Measurements from ENCODE around the gene CCNL2.
A peak's percentile ranks its signal among the peaks of the same experiment; 100 is the strongest.

Gene CCNL2

DNA sequence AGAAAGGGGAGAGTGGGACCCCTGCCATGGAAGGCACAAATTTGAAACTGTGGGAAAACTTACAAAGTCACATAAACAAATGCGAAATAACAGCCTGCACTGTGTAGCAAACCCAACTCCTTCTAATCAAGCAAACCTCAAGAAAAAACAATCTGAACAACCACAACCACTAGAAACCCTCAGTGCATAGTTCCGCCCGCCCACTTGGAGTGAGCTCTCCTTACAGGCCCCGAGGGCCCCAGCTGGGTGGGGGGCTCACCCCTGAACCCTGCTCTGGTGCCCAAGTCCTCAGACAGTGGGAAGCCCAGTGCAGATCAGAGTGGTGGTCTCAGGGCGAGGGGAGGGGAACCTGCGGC lies 39.8 kb downstream of the CCNL2 start:
- no peaks in the 10 kb centered on the region for H3K27me3 ChIP-seq (ENCODE audit: insufficient read depth, insufficient read length)
- TF ChIP-seq SUZ12 (IDR thresholded peaks at IDR 0.05; ENCODE audit: extremely low read depth, insufficient read depth, insufficient read length) (no peak), ZNF274 (IDR thresholded peaks at IDR 0.05; ENCODE audit: low read depth, low read length) (no peak), YY1 (IDR thresholded peaks at IDR 0.05; ENCODE audit: insufficient read depth, insufficient read length) (no peak)
- no peaks in the 10 kb centered on the region for H3K9me3 ChIP-seq (ENCODE audit: insufficient read depth, low read length)
- no peak for DNase-seq (ENCODE audit: low read depth, low spot score)
- peak overlapping the region; percentile 1 for H3K4me3 ChIP-seq (ENCODE audit: insufficient read length, low read depth)
- peaks cover 6% of the 10 kb centered on the region for H3K36me3 ChIP-seq (ENCODE audit: insufficient read depth, insufficient read length, low read length)
- H3K9ac ChIP-seq (ENCODE audit: insufficient read length, low read depth): peak overlapping the region; percentile 79
- H3K4me1 ChIP-seq (ENCODE audit: insufficient read depth, insufficient read length): peaks cover 27% of the 10 kb centered on the region

DNA sequence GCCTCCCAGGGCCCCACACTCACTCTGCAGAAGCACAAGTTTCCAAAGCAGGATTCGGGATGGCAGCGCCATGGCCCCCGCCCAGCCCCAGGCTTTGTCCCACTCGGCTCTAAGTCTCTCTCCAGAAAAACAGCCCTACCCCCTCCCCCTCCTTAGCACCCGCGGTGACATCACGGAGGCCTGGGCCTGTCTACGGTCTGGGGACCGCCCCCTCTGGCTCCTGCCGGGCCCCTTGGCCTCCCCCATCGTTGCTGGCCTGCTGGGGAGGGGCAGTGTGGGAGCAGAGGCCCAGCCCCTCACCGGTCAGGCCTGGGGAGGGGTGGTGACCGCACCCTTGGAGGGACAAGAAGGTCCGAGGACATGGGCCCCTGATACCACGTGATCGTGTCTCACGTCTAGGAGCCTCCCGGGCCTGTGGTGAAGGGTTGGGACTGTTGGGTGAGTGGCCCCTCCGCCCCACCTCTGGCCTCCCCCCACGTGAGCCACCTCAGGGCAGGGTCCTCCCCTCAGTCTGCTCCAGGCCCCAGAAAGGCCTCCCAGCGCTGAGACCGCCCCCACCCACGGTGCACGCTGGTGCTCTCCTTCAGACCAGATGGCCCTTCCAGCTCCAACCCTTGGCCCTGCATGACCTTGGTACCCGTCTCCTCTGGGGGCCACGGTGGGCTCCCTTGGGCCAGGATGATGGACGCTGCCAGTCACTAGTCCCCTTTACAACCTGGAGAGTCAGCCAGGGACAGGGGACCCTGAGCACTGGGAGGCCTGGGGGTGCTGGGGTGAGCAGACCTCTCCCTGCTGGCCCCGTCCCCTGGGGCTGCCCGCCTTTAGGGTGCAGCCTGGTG lies 40.5 kb downstream of the CCNL2 start, which contains the start of gene MXRA8:
TSS of gene MXRA8 (minus strand) at position 123 of the 839 bp plus-strand sequence. CDS start at position 72, 51 bp downstream.
- H3K4me1 ChIP-seq (ENCODE audit: insufficient read depth, insufficient read length): peaks cover 27% of the 10 kb centered on the region
- H3K4me3 ChIP-seq (ENCODE audit: insufficient read length, low read depth): peak within 1 kb of the TSS; percentile 71

DNA sequence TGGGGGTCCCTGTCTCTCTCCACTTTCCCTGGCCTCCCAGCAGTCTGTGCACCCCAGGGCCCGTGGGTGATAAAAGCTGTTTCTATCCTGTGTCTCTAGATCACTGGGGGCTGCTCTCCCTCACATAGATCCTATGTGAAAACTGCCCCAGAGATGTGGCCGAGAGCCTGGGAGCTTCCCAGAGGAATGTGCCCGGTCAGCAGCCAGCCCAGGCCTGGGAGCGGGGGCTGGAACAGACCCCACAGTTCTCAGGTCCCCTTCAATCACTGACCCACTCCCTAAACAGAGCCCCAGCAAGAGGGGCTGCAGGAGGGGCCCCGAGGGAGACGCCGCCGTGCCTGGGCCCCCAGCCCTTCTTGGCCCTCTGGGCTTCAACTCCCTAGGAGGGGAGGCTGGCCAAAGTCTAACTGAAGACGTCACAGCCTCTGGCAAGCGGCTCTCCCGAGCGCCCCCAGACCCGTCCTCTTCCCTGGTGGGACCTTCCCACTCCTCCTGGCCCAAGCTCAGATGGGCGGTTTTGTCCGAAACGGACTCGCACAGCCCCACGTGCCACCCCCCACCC lies 41.2 kb downstream of the CCNL2 start:
- TF ChIP-seq YY1 (IDR thresholded peaks at IDR 0.05; ENCODE audit: insufficient read depth, insufficient read length) (no peak), ZNF274 (IDR thresholded peaks at IDR 0.05; ENCODE audit: low read depth, low read length) (no peak), SUZ12 (IDR thresholded peaks at IDR 0.05; ENCODE audit: extremely low read depth, insufficient read depth, insufficient read length) (no peak)
- Histone ChIP-seq H3K27me3 (ENCODE audit: insufficient read depth, insufficient read length) (no peaks in the 10 kb centered on the region), H3K9me3 (ENCODE audit: insufficient read depth, low read length) (no peaks in the 10 kb centered on the region), H3K36me3 (ENCODE audit: insufficient read depth, insufficient read length, low read length) (peaks cover 20% of the 10 kb centered on the region), H3K9ac (ENCODE audit: insufficient read length, low read depth) (peak overlapping the region; percentile 80), H3K4me1 (ENCODE audit: insufficient read depth, insufficient read length) (peaks cover 27% of the 10 kb centered on the region), H3K4me3 (ENCODE audit: insufficient read length, low read depth) (peak overlapping the region; percentile 71)
- DNase-seq (ENCODE audit: low read depth, low spot score): no peak

More for the DNA sequence above, 40.5 kb downstream of the CCNL2 start, which contains the start of gene MXRA8:
- peaks cover 13% of the 10 kb centered on the region for H3K36me3 ChIP-seq (ENCODE audit: insufficient read depth, insufficient read length, low read length)
- no peak for DNase-seq (ENCODE audit: low read depth, low spot score)
- no peak for TF ChIP-seq YY1 (IDR thresholded peaks at IDR 0.05; ENCODE audit: insufficient read depth, insufficient read length)
- no peak for TF ChIP-seq SUZ12 (IDR thresholded peaks at IDR 0.05; ENCODE audit: extremely low read depth, insufficient read depth, insufficient read length)
- TF ChIP-seq ZNF274 (IDR thresholded peaks at IDR 0.05; ENCODE audit: low read depth, low read length): no peak
- H3K9me3 ChIP-seq (ENCODE audit: insufficient read depth, low read length): no peaks in the 10 kb centered on the region
- H3K27me3 ChIP-seq (ENCODE audit: insufficient read depth, insufficient read length): no peaks in the 10 kb centered on the region
- peak within 1 kb of the TSS; percentile 80 for H3K9ac ChIP-seq (ENCODE audit: insufficient read length, low read depth)

DNA sequence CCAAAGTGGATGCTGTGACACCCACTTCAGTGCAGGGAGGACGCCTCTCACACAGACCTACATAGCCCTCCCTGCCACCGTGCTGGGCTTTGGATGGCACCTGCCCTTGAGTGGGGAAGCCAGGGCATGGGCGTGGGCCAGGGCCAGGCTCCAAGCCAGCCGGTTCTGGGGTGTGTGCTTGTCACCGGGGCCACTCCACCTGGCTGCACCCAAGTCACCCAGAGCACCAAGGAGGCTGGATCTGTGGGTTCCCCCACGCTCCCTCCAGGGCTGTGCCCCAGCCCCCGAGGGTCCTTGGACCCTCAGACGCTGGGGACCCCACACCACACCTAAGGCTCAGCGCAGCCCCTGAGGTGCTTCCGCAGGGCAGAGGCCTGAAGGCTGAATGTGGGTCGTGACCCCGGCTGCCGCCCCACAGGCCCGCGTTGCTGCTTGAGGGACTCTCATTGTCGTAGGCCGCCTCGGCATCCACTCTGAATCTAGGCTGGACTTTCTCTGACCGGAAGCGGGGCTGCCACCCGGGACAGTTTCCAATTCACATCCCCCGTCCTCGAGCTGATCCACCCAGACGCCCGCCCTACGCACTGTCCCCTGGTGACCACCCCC lies 42.2 kb downstream of the CCNL2 start:
- Histone ChIP-seq H3K4me1 (ENCODE audit: insufficient read depth, insufficient read length) (peaks cover 31% of the 10 kb centered on the region), H3K9me3 (ENCODE audit: insufficient read depth, low read length) (no peaks in the 10 kb centered on the region), H3K27me3 (ENCODE audit: insufficient read depth, insufficient read length) (no peaks in the 10 kb centered on the region), H3K4me3 (ENCODE audit: insufficient read length, low read depth) (peak overlapping the region; percentile 71), H3K36me3 (ENCODE audit: insufficient read depth, insufficient read length, low read length) (peaks cover 29% of the 10 kb centered on the region), H3K9ac (ENCODE audit: insufficient read length, low read depth) (peak overlapping the region; percentile 80)
- DNase-seq (ENCODE audit: low read depth, low spot score): no peak
- no peak for TF ChIP-seq SUZ12 (IDR thresholded peaks at IDR 0.05; ENCODE audit: extremely low read depth, insufficient read depth, insufficient read length)
- no peak for TF ChIP-seq YY1 (IDR thresholded peaks at IDR 0.05; ENCODE audit: insufficient read depth, insufficient read length)
- no peak for TF ChIP-seq ZNF274 (IDR thresholded peaks at IDR 0.05; ENCODE audit: low read depth, low read length)

DNA sequence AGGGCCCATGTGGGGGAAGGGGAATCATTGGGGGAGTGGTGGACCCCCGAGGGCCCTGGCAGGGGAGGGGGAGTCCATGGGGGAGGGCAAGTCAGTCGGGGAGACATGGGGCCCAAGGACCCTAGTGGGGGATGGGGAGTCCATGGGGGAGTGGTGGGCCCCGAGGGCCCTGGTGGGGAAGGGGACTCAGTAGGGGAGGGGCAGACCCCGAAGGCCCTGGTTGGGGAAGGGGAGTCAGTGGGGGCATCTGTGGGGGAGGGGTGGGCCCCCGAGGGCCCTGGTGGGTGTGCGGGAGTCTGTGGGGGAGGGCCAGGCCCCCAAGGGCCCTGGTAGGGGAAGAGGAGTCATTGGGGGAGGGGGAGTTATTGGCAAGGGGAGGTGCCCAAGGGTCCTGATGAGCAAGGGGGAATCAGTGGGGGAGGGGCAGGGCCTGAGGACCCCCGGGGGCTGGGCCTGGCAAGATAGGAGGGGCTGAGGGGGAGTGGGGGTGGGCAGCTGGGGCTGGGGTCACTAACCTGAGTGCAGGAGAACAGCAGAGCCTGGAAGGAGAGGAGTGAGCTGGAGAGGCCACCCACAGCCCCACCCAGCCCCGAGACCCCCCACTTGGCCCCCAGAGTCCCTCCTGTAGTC lies 42.9 kb downstream of the CCNL2 start:
- Histone ChIP-seq H3K4me1 (ENCODE audit: insufficient read depth, insufficient read length) (peaks cover 31% of the 10 kb centered on the region), H3K4me3 (ENCODE audit: insufficient read length, low read depth) (peak overlapping the region; percentile 71), H3K27me3 (ENCODE audit: insufficient read depth, insufficient read length) (no peaks in the 10 kb centered on the region), H3K9ac (ENCODE audit: insufficient read length, low read depth) (no peak overlapping the region), H3K36me3 (ENCODE audit: insufficient read depth, insufficient read length, low read length) (peaks cover 29% of the 10 kb centered on the region), H3K9me3 (ENCODE audit: insufficient read depth, low read length) (no peaks in the 10 kb centered on the region)
- DNase-seq (ENCODE audit: low read depth, low spot score): no peak
- TF ChIP-seq YY1 (IDR thresholded peaks at IDR 0.05; ENCODE audit: insufficient read depth, insufficient read length) (no peak), SUZ12 (IDR thresholded peaks at IDR 0.05; ENCODE audit: extremely low read depth, insufficient read depth, insufficient read length) (no peak), ZNF274 (IDR thresholded peaks at IDR 0.05; ENCODE audit: low read depth, low read length) (no peak)

DNA sequence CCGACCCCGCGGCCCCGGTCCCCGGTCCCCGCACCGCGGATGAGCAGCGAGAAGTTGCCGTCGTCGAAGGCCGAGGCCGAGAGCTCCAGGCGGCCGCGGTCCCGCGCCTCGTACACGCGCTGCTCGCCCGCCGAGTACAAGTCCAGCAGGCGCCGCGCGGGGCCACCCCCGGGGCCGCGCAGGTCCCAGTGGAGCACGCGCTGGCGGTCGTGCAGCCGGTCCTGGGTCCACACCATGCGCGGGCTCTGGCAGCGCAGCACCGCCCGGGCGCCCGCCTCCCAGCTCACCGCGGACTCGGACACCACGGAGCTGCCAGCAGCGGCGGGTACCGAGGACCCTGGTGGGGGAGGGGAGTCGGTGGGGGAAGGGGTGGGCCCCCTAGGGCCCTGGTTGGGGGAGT lies 43.7 kb downstream of the CCNL2 start:
- TF ChIP-seq ZNF274 (IDR thresholded peaks at IDR 0.05; ENCODE audit: low read depth, low read length) (no peak), YY1 (IDR thresholded peaks at IDR 0.05; ENCODE audit: insufficient read depth, insufficient read length) (no peak), SUZ12 (IDR thresholded peaks at IDR 0.05; ENCODE audit: extremely low read depth, insufficient read depth, insufficient read length) (no peak)
- DNase-seq (ENCODE audit: low read depth, low spot score): no peak
- Histone ChIP-seq H3K9me3 (ENCODE audit: insufficient read depth, low read length) (no peaks in the 10 kb centered on the region), H3K4me3 (ENCODE audit: insufficient read length, low read depth) (no peak overlapping the region), H3K27me3 (ENCODE audit: insufficient read depth, insufficient read length) (no peaks in the 10 kb centered on the region), H3K36me3 (ENCODE audit: insufficient read depth, insufficient read length, low read length) (peaks cover 29% of the 10 kb centered on the region), H3K4me1 (ENCODE audit: insufficient read depth, insufficient read length) (peaks cover 23% of the 10 kb centered on the region), H3K9ac (ENCODE audit: insufficient read length, low read depth) (no peak overlapping the region)
